NCI-H82 treated with DMSO at 0.1 percent for 48 hours (cell line): ENCODE measurements around the gene MYH6.
"Not testable (repeated sequence)": the region's sequence is repeated elsewhere in the genome, so short reads cannot be mapped to it uniquely, and the experiment has no call there.

Source experiments
- DNase-seq: peaks from one replicate; lab custom pipeline; 2025; ENCODE audit not compliant: unreplicated experiment; lab: John Stamatoyannopoulos, UW

Gene MYH6

GRCh38 chr14:23415821-23416778 lies 8.0 kb upstream of the MYH6 start:
- no peak for DNase-seq

DNA sequence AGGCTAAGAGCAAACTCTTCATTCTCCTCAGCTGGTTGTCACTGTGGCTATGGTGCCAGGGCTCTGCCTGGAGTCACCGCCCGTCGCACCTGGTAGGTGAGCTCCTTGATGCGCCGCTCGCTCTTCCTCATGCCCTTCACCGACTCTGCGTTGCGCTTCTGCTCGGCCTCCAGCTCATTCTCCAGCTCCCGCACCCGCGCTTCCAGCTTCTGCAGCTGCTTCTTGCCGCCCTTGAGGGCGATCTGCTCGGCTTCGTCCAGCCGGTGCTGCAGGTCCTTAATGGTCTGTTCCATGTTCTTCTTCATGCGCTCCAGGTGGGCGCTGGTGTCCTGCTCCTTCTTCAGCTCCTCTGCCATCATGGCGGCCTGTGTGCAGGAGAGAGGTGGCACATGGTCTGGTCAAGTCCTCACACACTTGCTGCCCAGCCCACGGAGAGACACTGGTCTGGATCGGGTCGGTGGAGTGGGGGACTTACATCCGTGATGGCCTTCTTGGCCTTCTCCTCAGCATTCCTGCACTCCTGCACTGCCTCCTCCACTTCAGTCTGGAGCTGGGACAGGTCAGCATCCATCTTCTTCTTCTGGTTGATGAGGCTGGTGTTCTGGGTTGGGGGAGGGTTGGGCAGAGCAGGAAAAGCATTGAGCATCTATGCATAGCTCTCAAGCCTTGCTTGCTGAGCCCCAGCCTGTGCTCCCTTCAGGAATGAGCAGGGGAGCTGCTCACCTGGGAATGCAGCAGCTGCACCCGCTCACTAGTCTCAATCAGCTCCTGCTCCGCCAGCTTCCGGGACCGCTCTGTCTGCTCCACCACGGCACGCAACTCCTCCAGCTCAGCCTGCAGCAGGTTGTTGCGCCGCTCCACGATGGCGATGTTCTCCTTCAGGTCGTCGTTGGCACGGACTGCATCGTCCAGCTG lies 7.1 kb upstream of the MYH6 start:
- DNase-seq = no peak

- DNase-seq = no peak
These were observed 6.2 kb upstream of the MYH6 start for GRCh38 chr14:23414254-23414653.

DNA sequence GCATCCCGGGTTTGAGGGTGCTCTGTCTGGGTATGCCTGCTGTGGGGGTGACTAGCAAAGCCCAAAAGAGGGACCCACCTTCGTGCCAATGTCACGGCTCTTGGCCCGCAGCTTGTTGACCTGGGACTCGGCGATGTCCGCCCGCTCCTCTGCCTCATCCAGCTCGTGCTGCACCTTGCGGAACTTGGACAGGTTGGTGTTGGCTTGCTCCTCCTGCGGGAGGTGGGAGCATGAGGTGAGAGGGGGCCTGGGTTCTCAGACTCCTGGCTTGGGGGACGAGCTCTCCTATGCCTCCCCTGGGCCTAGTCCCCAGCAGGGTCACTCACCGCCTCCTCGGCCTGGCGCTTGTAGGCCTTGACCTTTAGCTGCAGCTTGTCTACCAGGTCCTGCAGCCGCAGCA lies 5.6 kb upstream of the MYH6 start:
- DNase-seq = no peak

GRCh38 chr14:23411563-23412525 lies 3.8 kb upstream of the MYH6 start:
- no peak for DNase-seq

GRCh38 chr14:23409966-23410635 lies 2.0 kb upstream of the MYH6 start:
- DNase-seq = no peak

DNA sequence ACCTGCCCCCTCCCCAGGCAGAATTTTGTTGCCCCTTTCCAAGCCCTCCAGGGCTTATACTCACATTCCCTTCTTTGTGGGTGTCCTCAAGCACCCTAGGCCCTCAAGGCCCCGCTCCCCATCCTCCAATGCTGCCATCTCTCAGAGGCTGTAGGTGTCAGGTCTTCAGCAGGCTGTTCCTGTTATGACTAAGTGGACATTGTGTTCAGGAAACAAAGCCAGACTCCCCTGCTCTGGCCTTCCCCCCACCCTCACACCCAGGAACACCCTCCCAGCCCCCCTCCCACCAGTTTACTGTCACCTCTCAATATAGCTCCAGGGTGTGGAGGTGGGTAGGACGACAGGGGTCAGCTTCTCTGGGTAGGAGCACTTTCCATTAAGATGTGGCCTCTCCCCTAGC lies 1.4 kb upstream of the MYH6 start:
- DNase-seq = no peak

GRCh38 chr14:23408307-23408630 lies 196 bp upstream of the MYH6 start:
- DNase-seq = no peak

DNA sequence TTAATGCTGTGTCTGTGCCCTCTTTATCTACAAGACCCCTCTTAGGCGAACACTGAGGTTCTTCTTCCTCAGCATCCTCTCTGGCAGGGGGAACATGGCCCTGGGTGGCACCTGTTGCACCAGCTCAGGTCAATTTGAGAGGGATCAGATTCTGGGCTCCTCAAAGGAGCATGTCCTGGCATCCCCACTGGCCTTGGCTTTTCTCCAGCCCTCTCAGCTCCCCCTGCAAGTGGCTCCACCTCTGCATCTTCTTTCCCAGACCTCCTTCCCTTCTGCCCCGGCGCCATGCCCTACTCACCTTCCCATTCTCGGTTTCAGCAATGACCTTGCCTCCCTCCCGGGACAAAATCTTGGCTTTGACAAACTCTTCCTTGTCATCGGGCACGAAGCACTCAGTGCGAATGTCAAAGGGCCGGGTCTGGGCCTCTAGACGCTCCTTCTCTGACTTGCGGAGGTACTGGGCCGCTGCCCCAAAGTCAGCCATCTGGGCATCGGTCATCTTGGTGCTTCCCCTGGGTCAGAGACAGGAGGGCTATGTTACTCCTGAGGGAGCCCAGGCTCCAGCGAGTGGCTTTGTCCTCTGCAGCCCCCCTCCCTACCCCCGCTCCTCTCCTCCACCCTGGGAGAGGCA lies 1.2 kb downstream of the MYH6 start:
- no peak for DNase-seq

GRCh38 chr14:23406244-23406643 lies 1.8 kb downstream of the MYH6 start:
- DNase-seq = no peak

DNA sequence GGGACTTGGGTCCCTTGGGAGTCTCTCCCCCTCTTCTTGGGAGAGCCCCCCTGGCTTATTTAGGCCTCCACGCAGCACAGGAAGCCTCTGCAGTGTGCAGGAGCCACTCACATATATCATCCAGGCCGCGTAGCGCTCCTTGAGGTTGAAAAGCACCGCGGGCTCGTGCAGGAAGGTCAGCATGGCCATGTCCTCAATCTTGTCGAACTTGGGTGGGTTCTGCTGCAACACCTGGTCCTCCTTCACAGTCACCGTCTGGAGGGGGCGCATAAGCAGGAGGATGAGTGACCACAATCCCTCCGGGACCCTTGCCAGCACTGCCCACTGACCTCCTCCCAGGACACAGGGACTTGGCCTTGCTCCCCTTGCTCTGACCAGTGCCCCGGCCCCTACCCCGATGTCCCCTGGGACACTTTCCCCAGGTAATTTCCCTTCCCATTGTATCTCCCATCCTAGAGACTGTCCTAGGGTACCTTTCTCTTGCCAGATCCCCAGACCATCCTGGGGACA lies 2.5 kb downstream of the MYH6 start:
- no peak for DNase-seq

DNA sequence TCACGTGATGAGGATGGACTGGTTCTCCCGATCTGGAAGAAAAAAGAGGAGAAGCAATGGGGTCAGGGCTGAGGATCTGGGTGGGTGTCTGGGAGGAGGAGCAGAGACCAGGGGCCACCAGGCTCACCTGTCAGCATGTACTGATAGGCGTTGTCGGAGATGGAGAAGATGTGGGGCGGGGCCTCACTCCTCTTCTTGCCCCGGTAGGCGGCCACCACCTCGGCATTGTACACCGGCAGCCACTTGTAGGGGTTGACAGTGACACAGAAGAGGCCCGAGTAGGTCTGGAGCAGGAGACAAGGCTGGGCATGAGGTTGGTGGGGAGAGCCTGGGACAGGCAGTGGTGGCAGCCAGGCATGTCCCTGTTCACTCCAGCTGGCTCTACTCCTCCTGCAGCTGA lies 3.0 kb downstream of the MYH6 start:
- no peak for DNase-seq

- DNase-seq = no peak
These were observed 3.7 kb downstream of the MYH6 start for GRCh38 chr14:23404331-23404900.

- no peak for DNase-seq
These were observed 4.2 kb downstream of the MYH6 start for GRCh38 chr14:23403908-23404307.

DNA sequence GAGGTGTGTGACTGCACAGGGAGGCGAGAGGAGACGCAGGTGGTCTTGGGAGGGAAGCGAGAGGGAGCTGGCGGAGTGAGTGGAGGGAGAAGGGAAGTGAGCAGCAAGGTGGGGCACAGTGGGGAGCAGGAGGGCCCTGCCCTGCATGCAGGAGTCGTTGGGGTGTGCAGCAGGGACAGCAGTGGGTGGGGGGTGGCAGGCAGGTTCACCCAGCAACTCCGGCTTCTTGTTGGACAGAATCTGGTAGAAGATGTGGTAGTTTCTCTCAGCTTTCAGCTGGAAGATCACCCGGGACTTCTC lies 5.0 kb downstream of the MYH6 start:
- no peak for DNase-seq

- DNase-seq = no peak
These were observed 5.6 kb downstream of the MYH6 start for GRCh38 chr14:23402296-23403138.

GRCh38 chr14:23401291-23401690 lies 6.8 kb downstream of the MYH6 start:
- DNase-seq = no peak

- DNase-seq = not testable (repeated sequence)
These were observed 7.5 kb downstream of the MYH6 start for GRCh38 chr14:23400496-23401149.
